ENCODE data around the gene MACROD2. TPM values are rescaled to one million over a fixed set of nuclear protein-coding genes. Genes with fewer than 3 reads are reported as not detected.

The MACROD2 gene
- total RNA-seq, 1 experiment from 2014 or later, result 1.6 TPM

GRCh38 chr20:15018966-15019365 is 1023.6 kb downstream of the MACROD2 start:
- Histone ChIP-seq H2BK20ac (ENCODE audit: low read depth, low read length, poor library complexity, severe bottlenecking) (no peak overlapping the region), H2BK120ac (ENCODE audit: low read depth, low read length, poor library complexity, severe bottlenecking) (no peak overlapping the region), H3K23me2 (ENCODE audit: insufficient read length, low read depth, low read length, poor library complexity, severe bottlenecking) (no peaks in the 10 kb centered on the region), H4K8ac (replicated peaks; ENCODE audit: insufficient read length, low read depth, low read length) (no peak overlapping the region), H3K79me1 (ENCODE audit: insufficient read depth, low read depth, low read length, poor library complexity, severe bottlenecking) (no peaks in the 10 kb centered on the region), H4K91ac (ENCODE audit: insufficient read length, low read depth, low read length) (no peak overlapping the region), H3K14ac (ENCODE audit: insufficient read depth, low read length) (no peak overlapping the region), H3K27ac (ENCODE audit: insufficient read length, low read depth, low read length) (no peak overlapping the region), H2BK5ac (ENCODE audit: insufficient read length, low read length) (no peak overlapping the region), H3K4ac (ENCODE audit: low read depth, low read length) (no peak overlapping the region), H2BK15ac (ENCODE audit: low read depth, low read length) (no peak overlapping the region), H2BK12ac (ENCODE audit: insufficient read length, low read depth, low read length) (no peak overlapping the region), H3K4me1 (ENCODE audit: insufficient read depth, low read length) (no peaks in the 10 kb centered on the region), H3T11ph (ENCODE audit: low read length) (no peak overlapping the region), H3K23ac (ENCODE audit: insufficient read length, low read depth, low read length) (no peak overlapping the region), H3K56ac (ENCODE audit: insufficient read length, low read depth, low read length) (no peak overlapping the region), H4K5ac (ENCODE audit: insufficient read length, low read depth, low read length) (no peak overlapping the region), H3K27me3 (ENCODE audit: insufficient read depth, low read length) (no peaks in the 10 kb centered on the region), H2AK5ac (ENCODE audit: insufficient read length, low read length) (no peak overlapping the region), H4K20me1 (ENCODE audit: control insufficient read depth, insufficient read depth, insufficient read length) (no peaks in the 10 kb centered on the region), H3K9ac (ENCODE audit: extremely low read depth, insufficient read length, low read length) (no peak overlapping the region), H3K18ac (ENCODE audit: insufficient read length, low read depth, low read length) (no peak overlapping the region), H3K4me2 (ENCODE audit: insufficient read depth, insufficient read length, low read length) (no peak overlapping the region), H2AFZ (ENCODE audit: low read length) (no peak overlapping the region), H3K79me2 (ENCODE audit: insufficient read depth, low read length) (no peaks in the 10 kb centered on the region), H3K9me3 (ENCODE audit: control insufficient read depth, low read depth, low read length) (no peaks in the 10 kb centered on the region)
- Mint-ChIP-seq H3K4me3 (no peak overlapping the region), H3K36me3 (ENCODE audit: insufficient read depth in 1 of 3, low read depth in 3 of 3) (peaks cover 0 to 6% (median 0%) of the 10 kb centered on the region in 3 experiments; a peak in 3 of 7 replicates), H3K27ac (no peak overlapping the region), H3K27me3 (ENCODE audit: low read depth) (no peaks in the 10 kb centered on the region), H3K9me3 (peaks cover 3 to 10% of the 10 kb centered on the region in 2 experiments; a peak in 4 of 5 replicates), H3K4me1 (no peaks in the 10 kb centered on the region)
- WGBS (ENCODE audit: extremely low coverage, insufficient read length, low lambda C conversion rate), result no CpG with 5 or more reads among the region's 11 CpGs
- no peak for DNase-seq
- TF ChIP-seq CTCF (conservative IDR thresholded peaks at IDR 0.05), result no peak

All from H9 (cell line).